Erythroblast (primary cell): Measurements from ENCODE around the gene TMEFF2.
A peak's percentile ranks its signal among the peaks of the same experiment; 100 is the strongest.

Source experiments
- DNase-seq, 2 experiments: peaks; one replicate each; lab custom pipeline; 2025; lab: John Stamatoyannopoulos, UW
- GATA1 ChIP-seq: IDR thresholded peaks from 2 replicates; pipeline ENCODE4 v1.6.1; 2011; ENCODE audit warnings: low read depth, mild to moderate bottlenecking, control low read depth, low read length, moderate library complexity
- POLR2A ChIP-seq: IDR thresholded peaks from 2 replicates; pipeline ENCODE4 v1.6.1; 2011; ENCODE audit warnings: mild to moderate bottlenecking, low read length

The TMEFF2 gene

DNA sequence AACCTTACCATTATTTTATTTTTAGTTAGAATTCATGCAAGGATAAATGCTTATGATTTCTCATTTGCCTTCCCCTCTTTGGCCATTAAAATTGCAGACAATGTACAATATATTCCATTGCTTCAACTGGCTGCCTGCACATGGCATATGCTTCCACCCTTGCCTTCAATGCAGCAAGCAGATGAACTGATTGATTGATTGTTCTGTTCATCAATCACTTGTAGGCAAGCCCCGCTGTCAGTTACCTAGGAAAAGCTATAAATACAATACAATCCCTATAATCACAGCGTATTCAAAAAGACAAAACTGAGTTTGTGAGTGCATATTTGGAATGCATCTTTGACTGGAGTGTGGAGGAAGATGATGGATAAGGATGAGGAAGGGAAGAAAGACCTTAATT lies 274.2 kb downstream of the TMEFF2 start:
- TF ChIP-seq POLR2A (no peak), GATA1 (no peak)
- DNase-seq: no peak

DNA sequence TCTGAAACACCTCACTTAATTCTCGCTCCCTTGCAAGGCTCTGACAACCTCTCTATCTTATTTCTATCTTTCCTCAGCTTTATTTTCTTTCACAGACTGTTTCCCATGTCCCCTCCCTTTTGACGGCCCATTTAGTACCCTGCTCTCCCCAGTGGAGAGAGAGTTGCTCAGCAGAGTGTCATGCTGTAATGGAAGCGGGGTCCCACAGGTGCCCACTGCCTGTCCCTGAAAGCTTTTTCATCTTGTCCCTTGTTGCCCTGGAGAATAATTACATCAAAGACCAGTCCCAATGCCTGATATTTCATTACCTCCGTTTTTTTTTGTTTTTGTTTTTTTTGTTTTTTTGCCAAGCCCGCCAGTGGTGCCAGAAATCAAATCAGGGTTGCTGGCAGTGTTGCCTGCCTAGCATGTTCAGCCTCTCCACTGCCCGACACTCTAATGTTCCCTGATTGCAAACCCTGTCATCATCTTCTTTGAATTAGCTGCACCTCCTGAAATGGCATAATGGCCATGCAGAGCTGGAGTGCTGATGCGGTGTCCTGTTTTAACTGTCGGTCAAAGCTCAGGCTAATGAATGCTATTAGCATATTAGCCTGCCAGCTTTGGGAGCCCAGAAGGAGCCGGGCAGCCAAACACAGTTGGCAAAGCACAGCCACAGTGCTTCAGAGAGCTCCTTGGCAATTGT lies 276.6 kb downstream of the TMEFF2 start:
- TF ChIP-seq POLR2A (no peak), GATA1 (no peak)
- no peak for DNase-seq

- TF ChIP-seq POLR2A (no peak), GATA1 (no peak)
- no peak for DNase-seq
Measured at GRCh38 chr2:191917430-191917881, 277.3 kb downstream of the TMEFF2 start.

DNA sequence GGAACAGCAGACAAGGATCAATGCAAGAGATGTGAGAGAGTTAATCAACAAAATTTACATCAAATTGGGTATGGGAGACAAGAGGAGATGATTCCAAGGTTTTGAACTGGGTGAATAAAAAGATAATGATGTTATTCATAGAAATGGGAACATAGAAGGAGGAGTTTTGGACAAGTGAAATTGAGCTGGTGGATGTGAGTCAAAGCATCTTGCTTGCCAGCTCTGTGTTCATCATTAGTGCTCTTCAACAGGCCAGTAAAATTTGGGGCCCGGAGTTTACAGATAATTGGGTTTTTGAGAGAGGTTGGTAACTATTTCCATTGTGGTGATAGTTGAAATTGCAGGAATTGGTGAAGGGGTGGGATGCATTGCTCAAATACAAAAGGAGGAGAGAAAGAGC lies 277.9 kb downstream of the TMEFF2 start:
- no peak for DNase-seq

DNA sequence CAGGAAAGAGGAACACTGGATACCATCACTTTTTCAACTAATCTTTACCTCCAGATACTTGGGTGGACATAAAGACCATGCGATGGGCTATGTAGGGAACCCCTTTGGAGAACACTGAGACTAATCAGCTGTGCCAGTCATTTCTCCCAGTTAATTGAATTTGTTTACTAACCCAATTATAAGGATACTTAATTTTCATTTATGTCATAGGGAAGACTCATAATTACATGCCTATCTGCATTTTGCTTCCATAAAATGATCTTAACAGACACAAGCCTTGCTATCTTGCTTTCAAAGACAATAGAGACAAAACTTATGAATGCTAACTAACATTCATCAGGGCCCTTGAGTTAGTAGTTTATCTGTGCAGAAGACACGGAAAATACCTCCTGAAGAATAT lies 279.0 kb downstream of the TMEFF2 start:
- DNase-seq: no peak
- TF ChIP-seq GATA1: no peak
- no peak for TF ChIP-seq POLR2A

More for the DNA sequence above, 277.9 kb downstream of the TMEFF2 start:
- TF ChIP-seq GATA1 (no peak), POLR2A (no peak)

GRCh38 chr2:191913796-191914195 lies 280.9 kb downstream of the TMEFF2 start:
- TF ChIP-seq GATA1 (no peak), POLR2A (no peak)

GRCh38 chr2:191912764-191913163 lies 282.0 kb downstream of the TMEFF2 start:
- DNase-seq: no peak
- no peak for TF ChIP-seq GATA1
- TF ChIP-seq POLR2A: no peak

More at GRCh38 chr2:191913796-191914195, 280.9 kb downstream of the TMEFF2 start:
- DNase-seq: no peak

- TF ChIP-seq GATA1 (no peak), POLR2A (no peak)
- no peak for DNase-seq
Measured at GRCh38 chr2:191910518-191910917, 284.2 kb downstream of the TMEFF2 start.

DNA sequence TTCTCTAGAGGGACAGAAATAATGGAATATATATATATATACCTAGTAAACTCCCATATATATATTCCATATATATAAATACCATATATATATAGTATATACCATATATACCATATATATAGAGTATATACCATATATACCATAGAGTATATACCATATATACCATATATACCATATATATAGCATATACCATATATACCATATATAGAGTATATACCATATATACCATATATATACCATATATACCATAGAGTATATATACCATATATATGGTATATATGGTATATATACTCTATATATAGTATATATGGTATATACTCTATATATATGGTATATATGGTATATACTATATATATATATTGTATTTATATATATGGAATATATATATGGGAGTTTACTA lies 285.9 kb downstream of the TMEFF2 start:
- no peak for DNase-seq
- TF ChIP-seq GATA1 (no peak), POLR2A (no peak)

DNA sequence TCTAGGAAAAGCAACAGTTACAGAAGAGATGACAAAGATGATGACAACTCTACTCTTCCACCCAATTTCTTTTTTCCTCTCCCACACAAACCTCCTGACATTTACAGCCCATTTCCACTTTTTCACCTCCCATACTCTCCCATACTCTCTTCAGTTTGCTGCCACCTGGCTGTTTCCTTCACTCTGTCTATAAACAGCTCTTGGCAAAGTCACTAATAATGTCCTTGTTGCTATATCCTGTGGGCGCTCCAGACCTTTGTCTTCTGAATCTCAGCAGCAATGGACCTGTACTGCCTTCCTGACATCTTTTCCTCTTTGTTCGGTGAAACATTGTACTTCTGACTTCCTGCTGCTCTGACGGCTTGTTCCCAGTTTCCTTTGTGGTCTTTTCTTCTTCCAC lies 287.2 kb downstream of the TMEFF2 start:
- no peak for TF ChIP-seq GATA1
- no peak for TF ChIP-seq POLR2A
- peak in 1 of 2 experiments; percentile 4 for DNase-seq

DNA sequence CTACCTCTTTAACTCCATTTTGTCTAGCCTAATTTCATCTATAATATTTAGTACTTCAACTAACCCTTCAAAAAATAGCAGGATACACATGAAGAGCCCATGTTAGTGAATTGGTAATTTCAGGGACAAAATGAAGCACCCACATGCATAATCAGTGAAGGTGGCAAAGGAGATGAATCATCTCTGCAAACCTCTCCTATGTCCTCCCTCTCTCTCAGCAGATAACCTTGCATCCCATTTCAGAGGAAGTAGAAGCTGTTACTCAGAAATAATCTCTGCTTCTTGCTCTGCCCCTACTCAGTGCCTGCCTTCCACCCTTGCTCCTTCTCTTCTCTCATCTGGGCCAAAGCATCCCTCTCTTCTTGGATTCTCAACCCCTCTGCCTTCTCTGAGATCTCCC lies 287.6 kb downstream of the TMEFF2 start:
- no peak for DNase-seq
- TF ChIP-seq GATA1 (no peak), POLR2A (no peak)

DNA sequence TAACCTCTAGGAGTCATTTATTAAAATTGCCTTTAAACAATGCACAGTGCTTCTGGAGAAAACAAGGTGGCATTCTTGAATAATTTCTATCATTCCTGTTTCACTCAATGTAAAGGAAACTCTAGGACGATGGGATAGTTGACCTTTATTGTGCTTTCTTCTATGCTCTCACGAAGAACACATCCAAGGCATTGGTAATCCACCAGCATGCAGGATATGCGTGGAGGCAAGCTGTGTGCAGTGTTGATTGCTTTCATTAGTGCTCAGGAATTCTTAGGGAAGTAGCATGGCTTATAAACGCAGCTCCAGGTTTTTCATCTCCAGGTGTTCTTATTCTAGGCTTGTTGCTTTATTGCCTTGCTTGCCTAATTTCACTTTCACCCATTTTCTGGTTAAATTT lies 289.4 kb downstream of the TMEFF2 start:
- no peak for TF ChIP-seq POLR2A
- TF ChIP-seq GATA1: no peak
- no peak for DNase-seq

- TF ChIP-seq POLR2A: no peak
- TF ChIP-seq GATA1: no peak
Measured at GRCh38 chr2:191901031-191901430, 293.7 kb downstream of the TMEFF2 start.

GRCh38 chr2:191899410-191899809 lies 295.3 kb downstream of the TMEFF2 start:
- DNase-seq: no peak
- TF ChIP-seq POLR2A (no peak), GATA1 (no peak)

More at GRCh38 chr2:191901031-191901430, 293.7 kb downstream of the TMEFF2 start:
- DNase-seq: no peak
